K562 (cell line): Measurements from ENCODE around the gene SCN4A. TPM values are rescaled to one million over a fixed set of nuclear protein-coding genes. Genes with fewer than 3 reads are reported as not detected.
A peak's percentile ranks its signal among the peaks of the same experiment; 100 is the strongest.

Source experiments
- ATAC-seq: fragments of 200-7000 bp; cut with Tn5 transposase; 3 replicates; pipeline ENCODE4 v1.9.1; 2020; ENCODE audit warnings: moderate library complexity
- BruUV-seq: library from RNA; stranded (reverse); fragments of 400-500 nt; replicated peaks from 2 replicates; lab custom pipeline; 2021; lab: Mats Ljungman, UMichigan
- CTCF ChIA-PET: fragments of 300-600 bp; formaldehyde crosslinking; extraction: SDS; loops from one replicate; lab custom pipeline; 2021; ENCODE audit warnings: low intra/inter-chr PET ratio; lab: Yijun Ruan, JAX
- POLR2A ChIA-PET: fragments of 300-600, 350-650 bp; sonication (Branson Sonifier 250); formaldehyde crosslinking; extraction: SDS; loops from one replicate; lab custom pipeline; 2021; ENCODE audit warnings: antibody characterized with exemption, inconsistent platforms; lab: Yijun Ruan, JAX
- DNase-seq, 4 experiments: peaks; one replicate each; pipeline versions ENCODE4 v3.0.0 to v3.0.0-alpha.2; 2011 to 2018; ENCODE audit warnings: low spot score in 3 of 4, mixed read lengths in 3 of 4; ENCODE audit errors: extremely low read depth in 1 of 4
- FAIRE-seq: peaks from 2 replicates; lab custom pipeline; 2011; peaks lifted over from hg19 to GRCh38; lab: Jason Lieb, UNC
- H2AFZ ChIP-seq: 2 replicates; pipeline ENCODE4 v1.6.0; 2011; ENCODE audit warnings: low read depth, low read length, control low read depth, inconsistent platforms
- H3K27ac ChIP-seq: fragments of 200-600 bp; 3 replicates; pipeline ENCODE4 v1.8.0; 2011; ENCODE audit warnings: low read depth, mild to moderate bottlenecking, control low read depth, inconsistent platforms, low read length, moderate library complexity, mixed read lengths; ENCODE audit errors: extremely low read depth
- H3K27me3 ChIP-seq, 2 experiments: fragments of 300-600 bp in 1 of 2; 2 replicates in 1 of 2; 3 replicates in 1 of 2; pipeline versions ENCODE4 v1.6.0 to v1.8.0; 2011; ENCODE audit warnings: inconsistent platforms in 2 of 2, low read length in 2 of 2, mild to moderate bottlenecking in 1 of 2, mixed read lengths in 1 of 2, moderate library complexity in 1 of 2; ENCODE audit not compliant: control insufficient read depth in 2 of 2, insufficient read depth in 2 of 2
- H3K36me3 ChIP-seq: fragments of 300-600 bp; 3 replicates; pipeline ENCODE4 v1.8.0; 2011; ENCODE audit warnings: mild to moderate bottlenecking, low read length, inconsistent platforms; ENCODE audit not compliant: control insufficient read depth, insufficient read depth
- H3K4me1 ChIP-seq, 2 experiments: fragments of 200-600 bp in 1 of 2; replicated peaks in 1 of 2; 2 replicates in 1 of 2; 3 replicates in 1 of 2; pipeline versions ENCODE4 v1.5.1 to v1.8.0; 2011; ENCODE audit warnings: inconsistent platforms in 2 of 2, low read length in 2 of 2, mild to moderate bottlenecking in 1 of 2, mixed read lengths in 1 of 2, moderate library complexity in 1 of 2; ENCODE audit not compliant: control insufficient read depth in 2 of 2, insufficient read depth in 2 of 2
- H3K4me2 ChIP-seq: 2 replicates; pipeline ENCODE4 v1.6.1; 2011; ENCODE audit warnings: low read length, control low read depth, inconsistent platforms, mixed read lengths; ENCODE audit not compliant: insufficient read depth
- H3K4me3 ChIP-seq: fragments of 200-600 bp; sonication (generic), shearing (Covaris generic); 2 replicates; pipeline ENCODE4 v1.5.1; 2016; ENCODE audit warnings: control low read depth, inconsistent platforms
- H3K79me2 ChIP-seq: fragments of 200-600 bp; 3 replicates; pipeline ENCODE4 v1.8.0; 2011; ENCODE audit warnings: low read length, inconsistent platforms; ENCODE audit not compliant: control insufficient read depth, insufficient read depth
- H3K9ac ChIP-seq, 2 experiments: 2 replicates each; pipeline versions ENCODE4 v1.6.0 to v1.6.1; 2011; ENCODE audit warnings: low read depth in 2 of 2, low read length in 2 of 2, control low read depth in 1 of 2, inconsistent platforms in 1 of 2, mild to moderate bottlenecking in 1 of 2, mixed read lengths in 1 of 2; ENCODE audit not compliant: insufficient read depth in 1 of 2
- H3K9me1 ChIP-seq: one replicate; pipeline ENCODE4 v1.6.0; 2011; ENCODE audit warnings: inconsistent platforms, mild to moderate bottlenecking, low read length, moderate library complexity; ENCODE audit not compliant: control insufficient read depth, insufficient read depth
- H3K9me3 ChIP-seq: replicated peaks from 2 replicates; pipeline ENCODE4 v1.5.1; 2011; ENCODE audit warnings: low read depth, low read length, inconsistent platforms; ENCODE audit not compliant: control insufficient read depth, insufficient read depth
- H4K20me1 ChIP-seq: replicated peaks from 2 replicates; pipeline ENCODE4 v1.6.1; 2011; ENCODE audit warnings: low read length, inconsistent platforms, mixed read lengths; ENCODE audit not compliant: control insufficient read depth, insufficient read depth
- ARNT ChIP-seq, 2 experiments: fragments of 450-650 bp; IDR thresholded peaks; 2 replicates each; pipeline ENCODE4 v1.6.1; 2016; ENCODE audit warnings: mild to moderate bottlenecking in 1 of 2
- ATF4 ChIP-seq: fragments of 450-650 bp; formaldehyde crosslinking; IDR thresholded peaks from 2 replicates; pipeline ENCODE4 v1.4.0; 2022; ENCODE audit warnings: mild to moderate bottlenecking, moderate library complexity
- CEBPB ChIP-seq: fragments of 450-650 bp; IDR thresholded peaks from 2 replicates; pipeline ENCODE4 v1.6.1; 2016; ENCODE audit warnings: missing genetic modification characterization, missing compliant biosample characterization
- E2F3 ChIP-seq: fragments of 250-450 bp; sonication (Bioruptor Pico); IDR thresholded peaks from 2 replicates; pipeline ENCODE4 v1.4.0; 2020; ENCODE audit warnings: mild to moderate bottlenecking
- EP400 ChIP-seq: fragments of 450-650 bp; IDR thresholded peaks from 2 replicates; pipeline ENCODE4 v1.6.1; 2017; ENCODE audit warnings: antibody characterized with exemption, mild to moderate bottlenecking, moderate library complexity
- TARDBP ChIP-seq: fragments of 450-650 bp; IDR thresholded peaks from 2 replicates; pipeline ENCODE4 v1.6.1; 2016
- THRAP3 ChIP-seq: fragments of 450-650 bp; IDR thresholded peaks from 2 replicates; pipeline ENCODE4 v1.6.1; 2016; ENCODE audit warnings: mild to moderate bottlenecking, inconsistent platforms, borderline replicate concordance
- ZFP1 ChIP-seq: fragments of 450-650 bp; formaldehyde crosslinking; IDR thresholded peaks from 2 replicates; pipeline ENCODE4 v1.4.0; 2020; ENCODE audit warnings: mild to moderate bottlenecking, mixed read lengths
- WGBS: fragments of 100-300 bp; shearing (Covaris generic); methylation state at CpG from one replicate; pipeline ENCODE4 v1.1.6; 2016; ENCODE audit warnings: low coverage, mixed read lengths; ENCODE audit not compliant: insufficient coverage; ENCODE audit errors: missing lambda C conversion rate; 5-methylcytosine and 5-hydroxymethylcytosine counted together
- in situ Hi-C: fragments of 300-500 bp; cut with MboI; formaldehyde crosslinking; loops from 4 replicates; pipeline ENCODE4 v1.15.0; 2018; ENCODE audit warnings: inconsistent platforms, mixed read lengths
- intact Hi-C: fragments of 100-400 bp; cut with micrococcal nuclease; formaldehyde crosslinking; loops from 2 replicates; pipeline ENCODE4 v1.14.2; 2022
- polyA plus RNA-seq, 8 experiments: library from polyadenylated mRNA; depleted of rRNA in 4 of 8; stranded (reverse) in 5 of 8; unstranded in 3 of 8; fragments of >200 nt; fragmentation: Nextera tagmentation in 2 of 8; fragmentation: Illumina TruSeq in 1 of 8; extraction: Ambion mirVana in 2 of 8; extraction: Trizol in 1 of 8; gene quantifications; 2 replicates each; pipeline versions ENCODE4 v1.2.1 to v1.2.3, GENCODE V29; 2011 to 2014; ENCODE audit warnings: inconsistent platforms in 1 of 8, missing spikeins in 1 of 8
- total RNA-seq, 7 experiments: library from RNA; depleted of rRNA in 6 of 7; stranded (reverse); fragments of >200 nt in 6 of 7; fragmentation: Illumina TruSeq in 2 of 7; extraction: Trizol in 2 of 7; gene quantifications; 2 replicates each; pipeline versions ENCODE4 v1.2.1 to v1.2.3, GENCODE V29; 2011 to 2021; ENCODE audit warnings: low replicate concordance in 1 of 7
- TF ChIP-seq, protein P1 (sequence below), 3 experiments: fragments of 200-800 bp in 1 of 3; fragments of 250-450 bp in 1 of 3; fragments of 450-650 bp in 1 of 3; sonication (Bioruptor Pico) in 1 of 3; sonication (Bioruptor generic) in 1 of 3; formaldehyde crosslinking in 1 of 3; IDR thresholded peaks; 2 replicates each; pipeline versions ENCODE4 v1.6.1 to v1.8.0; 2016 to 2022; ENCODE audit warnings: mild to moderate bottlenecking in 2 of 3, missing genetic modification characterization in 2 of 3, missing compliant biosample characterization in 1 of 3, moderate library complexity in 1 of 3
- TF ChIP-seq, protein P2 (sequence below): fragments of 250-450 bp; sonication (Bioruptor Pico); IDR thresholded peaks from 2 replicates; pipeline ENCODE4 v1.8.0; 2022; ENCODE audit warnings: inconsistent platforms

Gene SCN4A
- total and polyA plus RNA-seq, 9 of the 15 experiments (the other 6 are each of a cell fraction or from before 2014, with no cell fraction given), result 0.29 to 2.6 (median 1.4) TPM

GRCh38 chr17:63931981-63932561 is 40.6 kb downstream of the SCN4A start, which contains the start of gene CD79B:
TSS of gene CD79B (minus strand) at chr17:63932331. CDS start at chr17:63932261, 70 bp downstream.
- ATAC-seq (no peak), DNase-seq (no peak), FAIRE-seq (no peak)
- no peaks in the 10 kb centered on the region for H3K79me2 ChIP-seq
- TF ChIP-seq THRAP3 (no peak), ATF4 (CRISPR knock-in tag) (no peak), EP400 (no peak), ARNT (IDR thresholded peaks at IDR 0.05) (no peak), CEBPB (tag) (no peak), ZFP1 (CRISPR knock-in tag) (no peak), TARDBP (no peak), E2F3 (CRISPR knock-in tag) (no peak)
- TF ChIP-seq, protein P1, sequence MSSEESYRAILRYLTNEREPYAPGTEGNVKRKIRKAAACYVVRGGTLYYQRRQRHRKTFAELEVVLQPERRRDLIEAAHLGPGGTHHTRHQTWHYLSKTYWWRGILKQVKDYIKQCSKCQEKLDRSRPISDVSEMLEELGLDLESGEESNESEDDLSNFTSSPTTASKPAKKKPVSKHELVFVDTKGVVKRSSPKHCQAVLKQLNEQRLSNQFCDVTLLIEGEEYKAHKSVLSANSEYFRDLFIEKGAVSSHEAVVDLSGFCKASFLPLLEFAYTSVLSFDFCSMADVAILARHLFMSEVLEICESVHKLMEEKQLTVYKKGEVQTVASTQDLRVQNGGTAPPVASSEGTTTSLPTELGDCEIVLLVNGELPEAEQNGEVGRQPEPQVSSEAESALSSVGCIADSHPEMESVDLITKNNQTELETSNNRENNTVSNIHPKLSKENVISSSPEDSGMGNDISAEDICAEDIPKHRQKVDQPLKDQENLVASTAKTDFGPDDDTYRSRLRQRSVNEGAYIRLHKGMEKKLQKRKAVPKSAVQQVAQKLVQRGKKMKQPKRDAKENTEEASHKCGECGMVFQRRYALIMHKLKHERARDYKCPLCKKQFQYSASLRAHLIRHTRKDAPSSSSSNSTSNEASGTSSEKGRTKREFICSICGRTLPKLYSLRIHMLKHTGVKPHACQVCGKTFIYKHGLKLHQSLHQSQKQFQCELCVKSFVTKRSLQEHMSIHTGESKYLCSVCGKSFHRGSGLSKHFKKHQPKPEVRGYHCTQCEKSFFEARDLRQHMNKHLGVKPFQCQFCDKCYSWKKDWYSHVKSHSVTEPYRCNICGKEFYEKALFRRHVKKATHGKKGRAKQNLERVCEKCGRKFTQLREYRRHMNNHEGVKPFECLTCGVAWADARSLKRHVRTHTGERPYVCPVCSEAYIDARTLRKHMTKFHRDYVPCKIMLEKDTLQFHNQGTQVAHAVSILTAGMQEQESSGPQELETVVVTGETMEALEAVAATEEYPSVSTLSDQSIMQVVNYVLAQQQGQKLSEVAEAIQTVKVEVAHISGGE (CRISPR knock-in tag; IDR thresholded peaks at IDR 0.05), result no peak
- TF ChIP-seq, protein P2, sequence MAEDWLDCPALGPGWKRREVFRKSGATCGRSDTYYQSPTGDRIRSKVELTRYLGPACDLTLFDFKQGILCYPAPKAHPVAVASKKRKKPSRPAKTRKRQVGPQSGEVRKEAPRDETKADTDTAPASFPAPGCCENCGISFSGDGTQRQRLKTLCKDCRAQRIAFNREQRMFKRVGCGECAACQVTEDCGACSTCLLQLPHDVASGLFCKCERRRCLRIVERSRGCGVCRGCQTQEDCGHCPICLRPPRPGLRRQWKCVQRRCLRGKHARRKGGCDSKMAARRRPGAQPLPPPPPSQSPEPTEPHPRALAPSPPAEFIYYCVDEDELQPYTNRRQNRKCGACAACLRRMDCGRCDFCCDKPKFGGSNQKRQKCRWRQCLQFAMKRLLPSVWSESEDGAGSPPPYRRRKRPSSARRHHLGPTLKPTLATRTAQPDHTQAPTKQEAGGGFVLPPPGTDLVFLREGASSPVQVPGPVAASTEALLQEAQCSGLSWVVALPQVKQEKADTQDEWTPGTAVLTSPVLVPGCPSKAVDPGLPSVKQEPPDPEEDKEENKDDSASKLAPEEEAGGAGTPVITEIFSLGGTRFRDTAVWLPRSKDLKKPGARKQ (CRISPR knock-in tag), result no peak
- H3K27me3 ChIP-seq, result peaks cover 9 to 24% of the 10 kb centered on the region in 2 experiments; a peak in 4 of 5 replicates
- no peak within 1 kb of the TSS for H3K27ac ChIP-seq
- ChIA-PET CTCF (no interaction called here), POLR2A (interaction anchor here (1.5 to 2.0 kb wide), 2 partner anchors 8 to 14 kb away, joined by 5 read pairs; no protein-coding TSS in a partner anchor)
- H3K4me3 ChIP-seq, result no peak within 1 kb of the TSS
- BruUV-seq, result no TSS peak
- H3K36me3 ChIP-seq, result no peaks in the 10 kb centered on the region
- H3K9me3 ChIP-seq, result no peaks in the 10 kb centered on the region
- in situ Hi-C loops (no loop called here), intact Hi-C loops (no loop called here)
- peak within 1 kb of the TSS; percentile 9; the same call in 1 of the 2 replicates for H3K4me2 ChIP-seq
- peak within 1 kb of the TSS; percentile 28 for H2AFZ ChIP-seq
- no peaks in the 10 kb centered on the region for H4K20me1 ChIP-seq
- peaks cover 0 to 33% of the 10 kb centered on the region in 2 experiments; a peak in 2 of 5 replicates for H3K4me1 ChIP-seq
- H3K9ac ChIP-seq, result peak within 1 kb of the TSS in 1 of 2 experiments; percentile 74; a peak in 2 of 4 replicates
- no peaks in the 10 kb centered on the region for H3K9me1 ChIP-seq
- WGBS, result 55% methylated on average over 19 of the region's 19 CpGs
